Bladder microvascular endothelial cell (primary cell): Measurements from ENCODE around the gene PDSS2. TPM values are rescaled to one million over a fixed set of nuclear protein-coding genes. Genes with fewer than 3 reads are reported as not detected.

Experiments
- total RNA-seq: library from RNA; depleted of rRNA; stranded (reverse); fragments of >200 nt; gene quantifications from 2 replicates; pipeline ENCODE4 v1.2.3, GENCODE V29; 2014

Gene PDSS2
- total RNA-seq, result 4.2 and 6.4 TPM in 2 replicates

GRCh38 chr6:107459283-107460082 is at the start of gene PDSS2:
Gene PDSS2, minus strand, starts transcription at chr6:107459564. Its CDS starts 279 bp downstream, at chr6:107459285.

GRCh38 chr6:107489636-107490565 is 30.5 kb upstream of the PDSS2 start, which contains the start of gene SOBP:
Gene SOBP, plus strand, starts transcription at chr6:107490117. Its CDS starts 500 bp downstream, at chr6:107490617.

GRCh38 chr6:107114926-107115694 is 344.3 kb downstream of the PDSS2 start, which contains the start of gene BEND3:
Gene BEND3, minus strand, starts transcription at chr6:107115515. Its CDS starts 16,230 bp downstream, at chr6:107099285.

Other genes with a start within 250 kb of the PDSS2 start
- 0.16 and 0.76 TPM in 2 replicates for gene SOBP, start 30.6 kb upstream of the PDSS2 start, total RNA-seq